ENCODE measurements around the gene SELPLG.

DNA sequence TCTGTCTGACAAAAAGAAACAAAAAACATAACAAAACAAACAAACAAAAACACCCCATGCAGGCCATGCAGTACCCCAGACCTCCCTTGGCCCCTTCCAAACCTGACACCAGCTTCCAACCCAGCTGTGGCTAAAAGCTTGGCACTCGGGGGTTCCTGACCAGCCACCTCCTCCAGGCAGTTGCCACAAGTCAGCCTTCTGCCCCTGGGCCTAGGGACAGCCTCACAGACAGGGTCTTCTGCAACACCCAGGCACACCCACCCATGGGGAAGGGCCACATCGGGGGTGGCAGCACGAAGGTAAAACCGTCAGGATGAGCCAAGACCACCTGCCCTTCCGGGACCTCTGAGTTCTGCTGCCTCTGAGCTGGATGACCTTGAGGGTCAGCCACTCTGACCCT is 25.1 kb downstream of the SELPLG start:
- TF ChIP-seq CTCF (IDR thresholded peaks at IDR 0.05) (no peak), POLR2A (IDR thresholded peaks at IDR 0.05) (no peak)

Measured in testis (tissue), 2 donors.